T-helper 2 cell (primary cell): ENCODE results near the gene PKIB.
"Not testable (repeated sequence)": the region's sequence is repeated elsewhere in the genome, so short reads cannot be mapped to it uniquely, and the experiment has no call there.

Source experiments
- DNase-seq, 5 experiments: peaks; one replicate each; pipeline versions ENCODE4 v3.0.0 to v3.0.0-alpha.2; 2012 to 2022
- total RNA-seq, 2 donors: gene quantifications; one replicate each; lab custom pipeline; 2026; lab: John Stamatoyannopoulos, UW

Gene PKIB
- 0.31 to 0.40 reads per million in 2 donors for total RNA-seq

DNA sequence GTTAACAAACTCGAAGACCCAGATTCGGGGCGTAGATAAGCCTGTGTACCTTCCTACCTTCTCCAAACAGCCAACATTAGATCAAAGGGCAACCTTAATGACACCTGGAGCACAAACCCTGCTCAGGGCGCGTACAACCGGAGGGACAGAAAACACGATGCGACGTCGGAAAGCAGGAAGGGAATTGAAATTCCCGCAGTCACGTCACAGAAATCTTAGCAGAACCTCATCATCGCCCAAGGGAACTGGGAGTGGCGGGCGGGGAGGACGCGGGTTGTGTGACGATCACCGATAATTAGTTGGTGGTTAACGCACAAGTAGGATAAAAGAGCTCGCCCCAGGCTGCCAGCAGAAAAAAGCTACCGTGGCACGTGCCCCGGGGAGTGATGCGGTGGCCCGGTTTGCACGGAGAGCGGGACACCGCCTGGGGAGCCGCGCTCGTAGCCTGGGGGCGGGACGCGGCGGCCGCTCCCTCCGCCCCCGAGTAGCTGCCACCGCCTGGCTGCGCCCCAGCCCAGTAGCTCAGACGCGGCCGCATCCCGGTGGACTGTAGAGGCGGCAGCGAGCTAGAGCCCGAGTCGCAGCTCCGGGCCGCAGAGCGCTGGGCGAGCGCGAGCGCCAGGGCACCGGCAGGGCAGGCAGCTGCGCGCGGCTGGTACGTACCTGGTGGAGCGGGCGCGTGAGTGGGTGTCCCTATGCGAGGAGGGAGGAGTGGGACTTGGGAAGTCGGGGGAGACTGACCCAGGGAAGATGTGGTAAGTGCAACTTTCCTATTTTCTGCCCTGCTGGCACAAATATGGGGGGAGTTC lies at the start of gene PKIB:
TSS of gene PKIB (plus strand) at position 525 of the 809 bp plus-strand sequence. CDS start 107,390 bp downstream, outside the sequence.
- peak in 3 of 5 experiments; percentile 13 to 63 (median 15) for DNase-seq

- no peak for DNase-seq
Measured at GRCh38 chr6:122563364-122564052, 46.7 kb upstream of the PKIB start.

DNA sequence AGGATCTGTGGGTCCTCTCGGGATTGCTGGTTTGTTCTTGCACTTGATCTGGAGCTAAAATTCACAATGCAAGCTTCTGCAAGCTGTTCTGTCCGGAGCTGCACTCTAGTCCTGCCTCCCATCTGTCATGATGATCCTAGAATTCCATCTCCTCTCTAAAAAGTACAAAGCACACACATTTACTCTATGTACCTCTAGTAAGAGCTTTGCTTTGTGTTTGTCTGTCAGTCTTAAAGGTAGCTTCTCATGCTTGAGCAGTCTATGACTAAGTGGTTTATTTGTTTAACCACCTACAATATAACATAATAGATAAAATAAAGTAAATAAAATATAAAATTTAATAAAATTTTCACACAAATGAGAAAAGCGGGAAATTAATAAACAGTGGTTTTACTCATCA lies 46.0 kb upstream of the PKIB start:
- no peak for DNase-seq

DNA sequence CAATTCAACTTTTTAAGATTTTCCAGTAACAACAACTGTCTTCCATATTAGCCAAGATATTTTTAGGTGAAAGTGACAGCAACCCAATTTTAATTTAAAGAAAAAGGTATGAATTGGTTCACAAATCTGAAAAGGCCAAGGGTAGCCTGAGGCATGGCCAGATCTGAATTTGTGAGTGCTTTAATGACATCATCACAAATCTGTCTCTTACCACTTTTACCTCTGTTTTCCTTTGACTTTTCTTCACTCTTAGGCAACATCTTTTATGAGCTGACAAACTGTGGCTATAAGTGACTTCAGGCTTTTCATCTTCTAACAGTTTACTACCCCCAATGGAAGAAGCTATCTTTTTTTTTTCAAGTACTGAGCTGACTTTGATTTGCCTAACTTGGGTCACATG lies 44.5 kb upstream of the PKIB start:
- no peak for DNase-seq

DNA sequence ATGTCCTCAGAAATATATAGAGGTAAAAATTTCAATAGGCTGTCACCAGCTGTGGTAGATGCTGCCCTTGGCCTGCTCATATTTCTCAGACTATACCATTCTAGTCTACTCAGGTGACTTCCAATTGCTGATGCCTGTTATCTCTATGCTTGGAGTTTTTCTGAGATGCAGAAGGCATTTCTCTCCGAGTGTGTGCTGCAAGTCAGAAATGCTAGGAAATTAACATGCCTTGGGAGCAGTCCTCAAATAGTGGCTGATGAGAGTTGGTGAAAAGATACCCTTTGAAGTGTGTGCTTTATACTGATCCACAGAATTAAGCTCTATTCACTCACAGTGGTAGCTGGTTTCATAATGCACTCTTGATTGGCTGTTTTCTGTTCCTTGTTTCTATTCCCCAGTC lies 43.2 kb upstream of the PKIB start:
- DNase-seq, result no peak

DNA sequence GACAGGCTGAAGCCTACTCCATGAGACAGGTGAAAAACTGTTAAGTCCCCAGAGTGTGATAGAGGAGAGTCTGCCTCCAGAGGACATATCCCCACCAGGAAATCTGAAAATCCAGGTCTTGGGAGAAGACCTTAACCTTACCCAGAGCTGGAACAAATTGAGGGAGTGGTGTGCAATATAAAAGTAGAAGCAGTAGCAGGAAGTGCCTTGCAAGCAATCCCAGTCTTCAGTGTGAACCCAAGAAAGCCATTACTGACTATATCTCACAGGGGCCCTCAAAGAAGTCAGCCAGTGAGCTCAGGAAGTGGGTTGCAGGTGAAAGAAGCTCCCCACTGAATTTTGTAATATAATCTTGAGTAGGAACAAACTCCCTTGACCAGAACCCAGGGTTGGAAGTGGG lies 41.9 kb upstream of the PKIB start:
- no peak for DNase-seq

- no peak for DNase-seq
Measured at GRCh38 chr6:122568797-122569221, 41.4 kb upstream of the PKIB start.

DNA sequence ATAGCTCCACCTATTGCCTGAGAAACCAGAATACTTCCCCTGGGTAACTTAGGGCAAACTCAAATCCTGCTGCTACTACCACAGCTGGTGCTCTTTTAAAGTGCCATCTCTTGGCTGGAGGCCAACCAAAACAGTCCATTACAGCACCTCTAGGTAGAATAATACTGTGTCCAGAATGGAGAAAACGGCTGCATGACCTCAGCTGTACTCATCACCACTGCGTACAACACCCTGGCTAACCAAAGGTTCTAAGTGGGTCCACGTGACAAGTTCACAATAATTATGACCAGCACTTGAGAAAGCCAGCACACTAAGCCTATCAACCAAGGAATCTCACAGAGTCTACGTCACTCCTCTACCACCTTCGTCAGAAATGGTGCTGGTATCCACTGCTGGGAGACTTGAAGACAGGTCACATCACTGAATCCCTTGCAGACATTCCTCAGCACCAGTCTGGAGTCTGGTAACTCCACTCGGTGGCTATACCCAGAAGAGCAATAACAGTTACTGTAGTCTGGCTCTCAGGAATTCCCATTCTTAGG lies 40.9 kb upstream of the PKIB start:
- DNase-seq, result no peak

DNA sequence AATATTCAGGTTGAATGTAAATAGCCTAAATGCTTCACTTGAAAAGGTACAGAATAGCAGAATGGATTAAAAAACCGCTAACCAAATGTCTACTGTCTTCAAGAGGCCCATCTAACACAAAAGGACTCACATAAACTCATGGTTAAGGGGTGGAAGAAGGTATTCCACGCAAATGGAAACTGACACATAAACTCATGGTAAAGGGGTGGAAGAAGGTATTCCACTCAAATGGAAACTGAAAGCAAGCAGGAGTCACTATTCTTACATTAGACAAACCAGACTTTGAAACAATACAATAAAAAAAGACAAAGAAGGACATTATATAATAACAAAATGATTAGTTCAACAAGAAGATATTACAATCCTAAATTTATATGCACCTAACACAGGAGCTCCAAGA lies 38.3 kb upstream of the PKIB start:
- DNase-seq, result no peak

GRCh38 chr6:122576888-122577287 lies 33.3 kb upstream of the PKIB start:
- no peak for DNase-seq

DNA sequence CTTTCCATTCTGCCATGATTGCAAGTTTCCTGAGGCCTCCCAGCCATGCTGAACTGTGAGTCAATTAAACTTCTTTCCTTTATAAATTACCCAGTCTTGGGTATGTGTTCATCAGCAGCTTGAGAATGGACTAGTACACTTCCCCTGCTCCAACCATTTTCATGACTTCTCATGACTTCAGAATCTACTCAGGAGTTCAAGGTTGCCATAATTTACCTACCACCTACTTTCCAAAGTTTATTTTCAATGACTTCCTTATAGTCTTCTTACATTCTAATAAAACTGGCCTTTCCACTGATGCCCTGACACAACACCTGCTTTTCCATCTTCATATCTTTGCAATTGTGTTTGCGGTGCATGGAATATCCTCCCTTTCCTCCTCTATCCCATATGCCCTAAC lies 31.2 kb upstream of the PKIB start:
- no peak for DNase-seq

DNA sequence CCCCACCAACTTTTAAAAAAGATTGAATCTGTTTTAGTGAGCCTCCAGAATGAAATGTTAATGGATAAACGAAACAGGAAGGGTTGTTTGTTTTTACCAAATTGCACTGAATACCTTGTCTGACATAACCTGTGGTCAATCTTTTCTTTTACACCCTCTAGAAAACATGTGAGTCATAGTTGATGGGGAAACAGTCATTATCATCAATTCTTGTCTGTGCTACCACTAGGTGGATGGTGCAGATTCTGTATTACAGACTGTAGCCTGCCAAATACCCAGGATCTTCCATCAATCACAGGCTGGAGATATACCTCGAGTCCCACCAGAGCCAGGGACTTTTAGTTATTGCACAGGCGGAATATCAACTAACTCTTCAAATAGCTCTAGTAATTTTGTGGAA lies 29.5 kb upstream of the PKIB start:
- peak in 1 of 5 experiments; percentile 0 for DNase-seq

GRCh38 chr6:122589115-122589514 lies 21.1 kb upstream of the PKIB start:
- no peak for DNase-seq

- DNase-seq, result not testable (repeated sequence)
Measured at GRCh38 chr6:122598295-122598694, 11.9 kb upstream of the PKIB start.

- no peak for DNase-seq
Measured at GRCh38 chr6:122604676-122605075, 5.5 kb upstream of the PKIB start.

DNA sequence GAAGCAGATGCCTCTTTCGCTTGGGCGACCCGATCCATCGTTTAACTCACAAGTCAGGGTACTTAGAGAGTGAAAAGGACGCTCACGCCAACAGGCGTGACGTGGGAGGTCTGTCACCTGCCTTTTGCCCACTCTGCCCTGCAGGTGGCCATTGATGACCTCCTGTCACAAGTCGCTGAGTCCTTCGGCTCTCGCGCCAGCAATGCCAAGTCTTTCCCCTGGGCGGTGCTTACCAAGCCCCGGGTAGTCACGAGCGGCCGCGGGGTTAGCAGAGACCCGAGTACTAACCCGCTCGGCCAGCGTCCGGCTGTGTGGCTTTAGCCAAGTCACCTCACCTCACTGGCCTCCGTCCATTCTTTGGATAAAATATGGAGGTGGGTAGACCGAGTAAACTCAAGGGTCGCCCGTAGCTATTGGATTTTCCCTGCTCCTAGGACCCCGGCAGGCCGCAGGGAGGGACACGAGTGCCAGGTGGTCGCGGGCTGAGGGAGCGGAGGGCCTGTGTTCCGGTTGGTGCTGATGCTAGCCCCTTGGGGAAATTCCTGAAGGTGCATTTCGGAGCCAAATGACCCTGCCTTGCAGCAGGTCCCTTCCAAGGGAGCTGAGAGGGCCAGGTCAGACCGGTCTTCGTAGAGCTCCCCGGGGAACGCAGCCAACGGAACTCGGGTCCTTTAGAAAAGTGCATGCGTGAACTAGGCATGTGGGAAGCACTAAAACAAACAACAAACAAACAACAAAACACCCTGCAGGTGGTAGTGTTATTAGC lies 668 bp downstream of the PKIB start:
- peak in 1 of 5 experiments; percentile 7 for DNase-seq

DNA sequence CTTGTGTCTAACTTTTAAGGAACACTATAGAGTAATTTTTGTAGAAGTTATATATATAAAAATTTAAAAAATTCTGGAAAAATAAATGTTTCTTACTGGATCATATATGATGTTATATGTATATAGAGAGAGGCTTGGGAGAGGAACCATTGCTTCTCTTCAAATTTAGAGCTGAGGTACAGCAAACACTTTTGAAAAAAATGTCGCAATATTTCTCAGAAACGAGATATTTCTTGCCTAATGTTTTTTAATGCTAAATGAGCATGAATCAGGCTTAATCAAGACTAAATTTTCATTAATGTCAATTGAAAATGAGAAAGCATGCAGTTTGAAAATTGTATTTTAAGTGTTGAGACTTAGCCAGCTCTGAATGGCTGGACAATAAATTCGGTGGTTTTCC lies 2.6 kb downstream of the PKIB start:
- no peak for DNase-seq

GRCh38 chr6:122614303-122614702 lies 4.1 kb downstream of the PKIB start:
- DNase-seq, result no peak

DNA sequence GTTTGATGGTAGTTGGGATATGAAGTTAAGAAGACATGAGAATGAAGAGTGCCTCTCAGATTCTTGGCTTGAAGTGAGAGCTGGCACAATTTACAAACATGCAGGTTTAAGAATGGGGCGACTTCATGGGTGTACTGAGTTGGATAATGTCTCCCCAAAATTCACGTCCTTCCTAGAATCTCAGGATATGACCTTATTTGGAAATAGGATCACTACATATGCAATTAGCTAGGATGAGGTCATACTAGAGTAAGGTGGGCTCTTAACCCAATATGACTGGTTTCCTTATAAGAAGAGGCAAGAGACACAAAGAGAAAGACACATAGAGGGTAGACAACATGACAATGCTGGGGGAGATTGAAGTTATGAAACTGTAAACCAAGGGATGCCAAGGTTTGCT lies 5.2 kb downstream of the PKIB start:
- DNase-seq, result no peak

DNA sequence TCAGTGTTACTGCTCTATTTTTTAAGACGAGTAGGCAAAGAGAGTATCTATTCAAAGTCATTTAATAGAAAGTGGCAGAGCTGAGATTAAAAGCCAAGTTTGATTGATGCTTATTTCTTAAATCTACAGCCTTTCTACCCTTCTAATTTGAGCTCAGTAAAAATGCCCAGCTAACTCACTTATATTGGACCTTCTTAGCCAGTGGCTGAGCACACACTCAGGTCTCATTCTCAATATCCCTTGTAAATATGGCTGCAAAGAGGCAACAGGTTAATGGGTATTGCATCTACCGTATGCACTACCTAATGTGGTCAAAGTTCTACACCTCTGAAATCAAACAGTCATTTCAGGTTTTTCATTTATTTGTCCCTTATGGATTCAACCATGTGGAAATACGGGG lies 6.7 kb downstream of the PKIB start:
- DNase-seq, result no peak

- DNase-seq, result no peak
Measured at GRCh38 chr6:122619309-122619708, 9.1 kb downstream of the PKIB start.

DNA sequence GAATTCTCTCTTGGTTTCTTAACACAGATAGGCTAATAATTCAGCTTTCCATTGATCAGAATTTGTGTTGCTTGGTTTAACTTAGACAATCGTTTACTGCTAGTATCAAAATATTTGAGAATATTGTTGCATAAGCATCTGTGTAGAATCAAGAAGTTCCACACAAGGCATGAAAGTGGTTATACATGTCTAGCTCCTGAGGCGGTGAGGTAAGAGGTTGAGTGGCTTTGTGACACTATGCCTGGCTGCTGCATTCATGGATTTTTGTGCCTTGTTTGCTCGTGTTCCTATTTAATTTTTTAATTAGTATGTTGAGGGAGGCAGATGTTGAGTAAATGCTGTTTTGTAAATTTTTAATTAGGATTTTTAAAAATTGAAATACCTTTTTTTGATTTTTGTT lies 10.2 kb downstream of the PKIB start:
- DNase-seq, result no peak

- DNase-seq, result no peak
Measured at GRCh38 chr6:122620902-122621301, 10.7 kb downstream of the PKIB start.
